Thymus (tissue), 11 donors: ENCODE results near the gene HMBS. TPM values are rescaled to one million over a fixed set of nuclear protein-coding genes. Genes with fewer than 3 reads are reported as not detected.

Experiments
- DNase-seq, 9 donors: peaks; one replicate each; pipeline ENCODE4 v3.0.0-alpha.2; 2013; ENCODE audit warnings: low spot score in 9 of 9, low read depth in 6 of 9, missing footprints in 1 of 9
- H3K27ac ChIP-seq, 2 donors: one replicate each; pipeline ENCODE4 v1.5.1; 2013; ENCODE audit warnings: control low read depth in 1 of 2, low read depth in 1 of 2, low read length in 1 of 2, mild to moderate bottlenecking in 1 of 2, moderate library complexity in 1 of 2
- H3K27me3 ChIP-seq, 2 donors: one replicate each; pipeline ENCODE4 v1.5.1; 2013; ENCODE audit warnings: low read length in 1 of 2; ENCODE audit not compliant: control insufficient read depth in 2 of 2, insufficient read depth in 1 of 2
- H3K36me3 ChIP-seq, 2 donors: one replicate each; pipeline ENCODE4 v1.5.1; 2013; ENCODE audit warnings: low read length in 1 of 2, mild to moderate bottlenecking in 1 of 2, moderate library complexity in 1 of 2; ENCODE audit not compliant: control insufficient read depth in 2 of 2, insufficient read depth in 2 of 2
- H3K4me1 ChIP-seq, 2 donors: one replicate each; pipeline ENCODE4 v1.5.1; 2013; ENCODE audit warnings: low read length in 2 of 2; ENCODE audit not compliant: control insufficient read depth in 2 of 2, insufficient read depth in 2 of 2
- H3K4me3 ChIP-seq, 2 donors: one replicate each; pipeline ENCODE4 v1.5.1; 2013; ENCODE audit warnings: low read length in 2 of 2, control low read depth in 1 of 2, mild to moderate bottlenecking in 1 of 2
- H3K9me3 ChIP-seq, 2 donors: one replicate each; pipeline ENCODE4 v1.5.1; 2013; ENCODE audit warnings: low read length in 1 of 2, mild to moderate bottlenecking in 1 of 2; ENCODE audit not compliant: control insufficient read depth in 2 of 2, insufficient read depth in 1 of 2
- WGBS: extraction: QIAGEN DNeasy Blood & Tissue Kit; methylation state at CpG from one replicate; pipeline ENCODE4 v1.1.7; 2013; 5-methylcytosine and 5-hydroxymethylcytosine counted together
- polyA plus RNA-seq: library from polyadenylated mRNA; stranded (reverse); fragments of 200-250 nt; gene quantifications from one replicate; pipeline ENCODE4 v1.2.3, GENCODE V29; 2013
- total RNA-seq: library from RNA; stranded (reverse); fragments of 120-200 nt; gene quantifications from one replicate; pipeline ENCODE4 v1.2.4, GENCODE V29; 2013
- donor health status: healthy.

The HMBS gene
- total and polyA plus RNA-seq, 2 donors = 5.4 to 15.5 TPM

DNA sequence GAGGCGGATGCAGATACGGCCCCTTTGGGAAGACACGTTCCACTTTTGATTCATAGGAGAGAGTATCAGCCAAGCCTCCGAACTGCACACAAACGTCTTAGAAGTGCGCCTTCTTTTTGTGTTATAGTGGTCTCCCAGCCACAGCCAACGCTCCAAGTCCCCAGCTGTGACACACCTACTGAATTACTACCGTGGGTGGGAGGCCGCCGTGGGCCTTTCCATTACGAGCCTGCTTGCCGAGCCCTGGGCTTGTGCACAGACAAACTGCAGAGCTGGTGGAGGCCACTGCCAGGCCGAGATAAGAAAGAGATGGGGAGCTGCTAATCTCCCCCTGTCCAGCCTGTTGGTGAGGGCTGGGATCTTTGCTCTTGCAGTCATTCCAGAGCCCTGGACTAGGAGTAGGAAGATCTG lies 761 bp downstream of the HMBS start:
- Histone ChIP-seq H3K4me3 (peak overlapping the region; percentile 76 to 83), H3K27ac (peak overlapping the region; percentile 72 to 74), H3K36me3 (peaks cover 21 to 27% of the 10 kb centered on the region in 2 donors), H3K4me1 (peaks cover 8 to 23% of the 10 kb centered on the region in 2 donors), H3K9me3 (no peaks in the 10 kb centered on the region), H3K27me3 (no peaks in the 10 kb centered on the region)
- no peak for DNase-seq
- WGBS = 3% methylated on average over 13 of the region's 13 CpGs

DNA sequence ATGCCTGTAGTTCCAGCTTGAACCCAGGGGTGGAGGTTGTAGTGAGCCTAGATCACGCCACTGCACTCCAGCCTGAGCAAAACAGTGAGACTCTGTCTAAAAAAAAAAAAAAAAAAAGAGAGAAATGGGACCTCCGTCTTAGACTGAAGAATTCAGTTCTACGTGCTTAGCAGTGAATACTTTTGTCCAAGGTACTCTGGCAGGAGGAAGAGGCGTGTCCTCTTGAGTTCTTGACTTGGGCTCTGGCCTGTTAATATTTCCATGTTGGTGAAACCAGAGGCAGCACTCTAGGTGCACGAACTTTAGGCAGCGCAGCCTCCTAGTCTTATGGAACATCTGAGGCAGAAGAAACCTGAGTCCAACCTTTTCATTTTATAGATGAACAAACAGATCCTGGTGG lies 2.4 kb downstream of the HMBS start:
- Histone ChIP-seq H3K9me3 (no peaks in the 10 kb centered on the region), H3K4me3 (no peak overlapping the region), H3K27me3 (no peaks in the 10 kb centered on the region), H3K4me1 (peaks cover 9 to 27% of the 10 kb centered on the region in 2 donors), H3K27ac (no peak overlapping the region), H3K36me3 (peaks cover 5 to 21% of the 10 kb centered on the region in 2 donors)
- WGBS = 89% methylated on average over 6 of the region's 6 CpGs
- DNase-seq = no peak

DNA sequence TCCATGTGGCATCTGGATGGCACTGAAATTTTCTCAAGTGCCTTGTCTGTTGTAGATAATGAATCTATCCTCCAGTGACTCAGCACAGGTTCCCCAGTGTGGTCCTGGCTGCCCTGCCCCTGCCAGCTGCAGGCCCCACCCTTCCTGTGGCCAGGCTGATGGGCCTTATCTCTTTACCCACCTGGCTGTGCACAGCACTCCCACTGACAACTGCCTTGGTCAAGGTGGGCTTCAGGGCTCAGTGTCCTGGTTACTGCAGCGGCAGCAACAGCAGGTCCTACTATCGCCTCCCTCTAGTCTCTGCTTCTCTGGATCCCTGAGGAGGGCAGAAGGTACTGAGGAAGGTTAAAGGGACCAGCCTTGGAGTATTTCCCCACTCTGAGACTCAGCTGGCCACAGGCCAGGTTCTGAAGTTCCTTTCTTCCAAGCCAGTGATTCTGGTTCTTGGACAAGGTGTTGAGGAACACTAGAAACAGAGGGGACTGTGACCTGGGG lies 3.1 kb downstream of the HMBS start:
- WGBS = 60% methylated on average over 2 of the region's 2 CpGs
- no peak overlapping the region for H3K27ac ChIP-seq
- H3K4me1 ChIP-seq = peaks cover 16 to 34% of the 10 kb centered on the region in 2 donors
- no peaks in the 10 kb centered on the region for H3K9me3 ChIP-seq
- no peak for DNase-seq
- H3K27me3 ChIP-seq = no peaks in the 10 kb centered on the region
- peaks cover 5 to 23% of the 10 kb centered on the region in 2 donors for H3K36me3 ChIP-seq
- no peak overlapping the region for H3K4me3 ChIP-seq

DNA sequence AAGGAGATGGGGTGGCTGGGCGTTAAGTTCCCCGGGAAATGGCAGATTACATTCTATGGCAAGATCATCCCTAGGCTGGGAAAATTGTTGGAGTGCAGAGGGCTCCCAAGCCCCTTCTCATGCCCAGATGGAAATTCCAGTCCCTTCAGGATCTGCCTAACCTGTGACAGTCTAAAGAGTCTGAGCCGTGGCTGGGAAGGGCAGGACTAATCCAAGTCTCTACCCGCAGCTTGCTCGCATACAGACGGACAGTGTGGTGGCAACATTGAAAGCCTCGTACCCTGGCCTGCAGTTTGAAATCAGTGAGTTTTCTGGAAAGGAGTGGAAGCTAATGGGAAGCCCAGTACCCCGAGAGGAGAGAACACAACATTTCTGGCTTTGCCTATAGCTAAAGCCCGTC lies 3.7 kb downstream of the HMBS start:
- Histone ChIP-seq H3K4me1 (peaks cover 22 to 40% of the 10 kb centered on the region in 2 donors), H3K36me3 (peaks cover 10 to 30% of the 10 kb centered on the region in 2 donors), H3K9me3 (no peaks in the 10 kb centered on the region), H3K27me3 (no peaks in the 10 kb centered on the region), H3K27ac (no peak overlapping the region), H3K4me3 (no peak overlapping the region)
- no peak for DNase-seq
- WGBS = 98% methylated on average over 9 of the region's 9 CpGs

DNA sequence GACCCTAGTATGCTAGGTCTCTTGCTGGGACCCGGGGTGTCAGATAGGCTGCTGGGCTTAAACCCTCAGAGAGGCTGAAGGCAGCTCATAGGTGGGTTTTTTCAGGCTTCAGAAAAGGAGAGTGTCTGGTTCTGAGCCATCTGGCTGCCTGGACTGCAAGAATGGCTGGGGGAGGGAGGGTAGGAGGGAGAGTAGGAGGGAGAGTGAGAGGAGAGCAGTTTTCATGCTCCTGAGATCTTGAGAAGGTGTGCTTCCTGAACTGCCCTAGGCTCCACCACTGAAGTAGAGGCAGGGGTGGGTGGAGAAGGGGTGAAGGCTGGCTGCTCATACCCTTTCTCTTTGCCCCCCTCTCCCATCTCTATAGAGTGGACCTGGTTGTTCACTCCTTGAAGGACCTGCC lies 4.6 kb downstream of the HMBS start:
- H3K36me3 ChIP-seq = peaks cover 10 to 37% of the 10 kb centered on the region in 2 donors
- 88% methylated on average over 1 of the region's 1 CpG for WGBS
- H3K9me3 ChIP-seq = peaks cover 0 to 3% of the 10 kb centered on the region in 2 donors
- H3K4me1 ChIP-seq = peaks cover 23 to 45% of the 10 kb centered on the region in 2 donors
- no peak overlapping the region for H3K27ac ChIP-seq
- no peak overlapping the region for H3K4me3 ChIP-seq
- DNase-seq = no peak
- H3K27me3 ChIP-seq = no peaks in the 10 kb centered on the region

DNA sequence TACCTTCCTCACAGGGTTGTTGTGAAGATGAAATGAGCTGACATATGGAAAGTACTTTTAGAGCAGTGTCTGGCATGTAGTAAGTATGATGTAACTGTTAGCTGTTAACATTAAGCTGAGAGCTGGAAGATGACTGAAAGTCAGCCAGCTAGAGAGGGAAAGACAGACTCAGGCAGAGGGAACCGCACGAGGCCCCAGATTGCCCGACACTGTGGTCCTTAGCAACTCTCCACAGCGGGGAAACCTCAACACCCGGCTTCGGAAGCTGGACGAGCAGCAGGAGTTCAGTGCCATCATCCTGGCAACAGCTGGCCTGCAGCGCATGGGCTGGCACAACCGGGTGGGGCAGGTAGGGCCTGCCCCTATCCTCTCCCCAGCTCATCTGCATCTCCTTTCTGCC lies 6.5 kb downstream of the HMBS start:
- 97% methylated on average over 9 of the region's 9 CpGs for WGBS
- no peak for DNase-seq
- H3K36me3 ChIP-seq = peaks cover 10 to 37% of the 10 kb centered on the region in 2 donors
- peaks cover 21 to 38% of the 10 kb centered on the region in 2 donors for H3K4me1 ChIP-seq
- peak overlapping the region in 1 of 2 donors; percentile 26 for H3K27ac ChIP-seq
- H3K4me3 ChIP-seq = no peak overlapping the region
- H3K27me3 ChIP-seq = no peaks in the 10 kb centered on the region
- H3K9me3 ChIP-seq = peaks cover 1 to 3% of the 10 kb centered on the region in 2 donors

DNA sequence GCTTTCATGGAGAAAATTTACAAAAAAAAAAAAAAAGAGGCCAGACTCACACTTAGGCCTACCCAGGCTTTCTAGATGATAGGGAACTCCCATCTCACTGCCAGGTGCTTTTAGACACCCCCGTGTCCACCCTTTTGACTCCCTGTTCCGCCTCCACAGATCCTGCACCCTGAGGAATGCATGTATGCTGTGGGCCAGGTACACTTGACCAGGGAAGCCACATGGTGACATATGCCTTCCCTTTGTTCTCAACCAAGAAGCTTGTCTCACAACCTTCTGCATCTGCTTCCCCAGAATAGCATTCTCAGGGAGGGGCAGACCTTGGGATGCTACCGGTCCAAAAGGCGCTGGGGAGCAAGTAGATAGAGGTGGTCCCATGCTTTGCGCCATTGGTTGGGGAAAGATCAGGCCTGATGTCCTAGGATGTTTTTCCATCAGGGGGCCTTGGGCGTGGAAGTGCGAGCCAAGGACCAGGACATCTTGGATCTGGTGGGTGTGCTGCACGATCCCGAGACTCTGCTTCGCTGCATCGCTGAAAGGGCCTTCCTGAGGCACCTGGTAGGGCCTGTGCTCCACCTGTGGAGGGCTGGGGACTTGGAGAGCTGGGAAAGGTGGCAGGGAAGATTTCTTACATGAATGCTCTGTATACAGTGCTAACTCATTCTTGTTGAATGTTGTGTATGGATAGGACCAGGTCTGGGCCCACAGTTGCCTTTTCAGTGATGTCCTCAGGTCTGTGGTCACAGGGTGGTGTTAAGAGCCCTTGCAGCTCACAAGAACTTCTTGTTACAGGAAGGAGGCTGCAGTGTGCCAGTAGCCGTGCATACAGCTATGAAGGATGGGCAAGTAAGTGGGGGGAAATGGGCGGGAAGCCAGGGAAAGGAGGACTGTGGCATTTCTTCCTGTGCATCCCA lies 7.5 kb downstream of the HMBS start:
- no peaks in the 10 kb centered on the region for H3K27me3 ChIP-seq
- H3K36me3 ChIP-seq = peaks cover 10 to 46% of the 10 kb centered on the region in 2 donors
- H3K4me3 ChIP-seq = peak overlapping the region; percentile 59 to 85
- H3K27ac ChIP-seq = peak overlapping the region; percentile 11 to 33
- H3K9me3 ChIP-seq = peaks cover 1 to 3% of the 10 kb centered on the region in 2 donors
- DNase-seq = no peak
- H3K4me1 ChIP-seq = peaks cover 21 to 39% of the 10 kb centered on the region in 2 donors
- 91% methylated on average over 13 of the region's 13 CpGs for WGBS

DNA sequence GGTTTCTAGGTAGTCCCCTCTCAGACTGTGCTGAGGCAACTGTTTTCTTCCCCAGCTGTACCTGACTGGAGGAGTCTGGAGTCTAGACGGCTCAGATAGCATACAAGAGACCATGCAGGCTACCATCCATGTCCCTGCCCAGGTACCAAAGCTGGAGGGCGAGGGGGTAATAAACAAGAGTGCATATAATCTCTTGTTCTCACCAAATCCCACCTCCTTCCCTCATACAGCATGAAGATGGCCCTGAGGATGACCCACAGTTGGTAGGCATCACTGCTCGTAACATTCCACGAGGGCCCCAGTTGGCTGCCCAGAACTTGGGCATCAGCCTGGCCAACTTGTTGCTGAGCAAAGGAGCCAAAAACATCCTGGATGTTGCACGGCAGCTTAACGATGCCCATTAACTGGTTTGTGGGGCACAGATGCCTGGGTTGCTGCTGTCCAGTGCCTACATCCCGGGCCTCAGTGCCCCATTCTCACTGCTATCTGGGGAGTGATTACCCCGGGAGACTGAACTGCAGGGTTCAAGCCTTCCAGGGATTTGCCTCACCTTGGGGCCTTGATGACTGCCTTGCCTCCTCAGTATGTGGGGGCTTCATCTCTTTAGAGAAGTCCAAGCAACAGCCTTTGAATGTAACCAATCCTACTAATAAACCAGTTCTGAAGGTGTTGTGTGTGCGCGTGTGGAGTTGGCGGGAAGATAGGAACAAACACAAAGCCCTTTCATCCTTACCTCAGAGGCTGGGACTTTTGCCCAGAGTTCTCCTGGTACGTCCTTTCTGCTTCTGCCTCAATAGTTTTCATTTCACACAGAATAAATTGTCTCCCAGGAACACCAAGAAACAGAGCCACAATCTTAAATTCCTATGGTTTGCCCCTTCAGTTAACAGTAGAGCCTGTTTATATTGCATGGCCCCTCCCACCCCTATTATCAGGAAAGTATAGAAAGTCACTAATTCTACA lies 8.5 kb downstream of the HMBS start:
- Histone ChIP-seq H3K4me3 (peak overlapping the region; percentile 59 to 85), H3K27ac (peak overlapping the region; percentile 37 to 88), H3K9me3 (peaks cover 1 to 3% of the 10 kb centered on the region in 2 donors), H3K36me3 (peaks cover 18 to 55% of the 10 kb centered on the region in 2 donors), H3K4me1 (peaks cover 21 to 34% of the 10 kb centered on the region in 2 donors), H3K27me3 (no peaks in the 10 kb centered on the region)
- no peak for DNase-seq
- 66% methylated on average over 12 of the region's 12 CpGs for WGBS
